GM23248 (cell line): ENCODE data around the gene TFPI2. TPM values are rescaled to one million over a fixed set of nuclear protein-coding genes. Genes with fewer than 3 reads are reported as not detected.

ENCODE experiments used
- DNase-seq: peaks from one replicate; pipeline ENCODE4 v3.0.0-alpha.2; 2015
- H2AFZ ChIP-seq: fragments of 200-600 bp; sonication (generic); 2 replicates; pipeline ENCODE4 v1.6.1; 2016; ENCODE audit warnings: antibody characterized with exemption
- H3F3A ChIP-seq: fragments of 200-600 bp; sonication (generic); 2 replicates; pipeline ENCODE4 v1.6.1; 2016; ENCODE audit warnings: mild to moderate bottlenecking, antibody characterized with exemption, mixed run types; ENCODE audit not compliant: insufficient read depth
- H3K27ac ChIP-seq: fragments of 200-600 bp; sonication (generic); 2 replicates; pipeline ENCODE4 v1.5.1; 2016; ENCODE audit warnings: mild to moderate bottlenecking
- H3K27me3 ChIP-seq: fragments of 200-600 bp; sonication (generic); replicated peaks from 2 replicates; pipeline ENCODE4 v1.6.1; 2016; ENCODE audit warnings: mild to moderate bottlenecking; ENCODE audit not compliant: insufficient read depth
- H3K36me3 ChIP-seq: fragments of 200-600 bp; sonication (generic); 2 replicates; pipeline ENCODE4 v1.6.1; 2016; ENCODE audit warnings: low read depth, mild to moderate bottlenecking
- H3K4me1 ChIP-seq: fragments of 200-600 bp; sonication (generic); 2 replicates; pipeline ENCODE4 v1.6.1; 2016; ENCODE audit warnings: mild to moderate bottlenecking; ENCODE audit not compliant: insufficient read depth
- H3K4me2 ChIP-seq: fragments of 200-600 bp; sonication (generic); one replicate; pipeline ENCODE4 v1.6.1; 2016; ENCODE audit warnings: mild to moderate bottlenecking; ENCODE audit not compliant: unreplicated experiment
- H3K4me3 ChIP-seq: fragments of 200-600 bp; sonication (generic); 2 replicates; pipeline ENCODE4 v1.5.1; 2016; ENCODE audit warnings: mild to moderate bottlenecking
- H3K79me2 ChIP-seq: fragments of 200-600 bp; sonication (generic); 2 replicates; pipeline ENCODE4 v1.6.1; 2016; ENCODE audit warnings: mild to moderate bottlenecking; ENCODE audit not compliant: insufficient read depth
- H3K9ac ChIP-seq: fragments of 200-600 bp; sonication (generic); 2 replicates; pipeline ENCODE4 v1.6.1; 2016; ENCODE audit warnings: mild to moderate bottlenecking
- H3K9me2 ChIP-seq: fragments of 200-600 bp; sonication (generic); 2 replicates; pipeline ENCODE4 v1.6.1; 2016; ENCODE audit warnings: mixed run types, mild to moderate bottlenecking, moderate library complexity; ENCODE audit not compliant: insufficient read depth
- H3K9me3 ChIP-seq: fragments of 200-600 bp; sonication (generic); one replicate; pipeline ENCODE4 v1.6.1; 2017; ENCODE audit warnings: low read depth
- H4K20me1 ChIP-seq: fragments of 200-600 bp; sonication (generic); 2 replicates; pipeline ENCODE4 v1.6.0; 2016; ENCODE audit not compliant: insufficient read depth
- EZH2 ChIP-seq: fragments of 200-600 bp; sonication (generic); IDR thresholded peaks from 2 replicates; pipeline ENCODE4 v1.6.1; 2018; ENCODE audit warnings: antibody characterized with exemption, mild to moderate bottlenecking; ENCODE audit not compliant: insufficient read depth, poor library complexity, severe bottlenecking
- EZH2phosphoT487 ChIP-seq: fragments of 200-600 bp; sonication (generic); IDR thresholded peaks from 2 replicates; pipeline ENCODE4 v1.6.1; 2018; ENCODE audit warnings: antibody characterized with exemption, moderate library complexity, mild to moderate bottlenecking, low read depth; ENCODE audit not compliant: insufficient read depth
- WGBS, 2 experiments: methylation state at CpG; one replicate each; pipeline ENCODE4 v1.1.6; 2015 to 2017; ENCODE audit warnings: low lambda C conversion rate in 2 of 2, low coverage in 1 of 2; ENCODE audit errors: missing lambda C conversion rate in 2 of 2; 5-methylcytosine and 5-hydroxymethylcytosine counted together
- in situ Hi-C: fragments of 300-500 bp; cut with MboI; formaldehyde crosslinking; loops from 2 replicates; pipeline ENCODE4 v1.15.0; 2020
- polyA plus RNA-seq: library from polyadenylated mRNA; unstranded; fragments of >200 nt; fragmentation: Nextera tagmentation; extraction: Ambion mirVana; gene quantifications from 2 replicates; pipeline ENCODE4 v1.2.1, GENCODE V29; 2016
- total RNA-seq: library from RNA; depleted of rRNA; stranded (reverse); fragments of >200 nt; shearing (Covaris generic); gene quantifications from 2 replicates; pipeline ENCODE4 v1.2.3, GENCODE V29; 2014

TFPI2 gene
- total and polyA plus RNA-seq, 2 experiments from 2014 or later = 654 to 706 TPM

GRCh38 chr7:93861325-93861949, 29.1 kb downstream of the TFPI2 start:
- DNase-seq = no peak
- Histone ChIP-seq H3K9me3 (no peaks in the 10 kb centered on the region), H3K27me3 (no peaks in the 10 kb centered on the region), H3F3A (no peaks in the 10 kb centered on the region), H3K4me1 (0 out of 2 replicates have a peak, but pooled peaks cover 2% of the 10 kb centered on the region), H3K4me2 (no peak overlapping the region), H3K27ac (no peak overlapping the region), H3K9me2 (no peaks in the 10 kb centered on the region; the same call in 1 of the 2 replicates), H2AFZ (no peak overlapping the region), H3K36me3 (no peaks in the 10 kb centered on the region), H4K20me1 (no peaks in the 10 kb centered on the region), H3K4me3 (no peak overlapping the region), H3K79me2 (no peaks in the 10 kb centered on the region), H3K9ac (no peak overlapping the region)
- WGBS, 2 experiments = 73 to 80% methylated on average over 4 of the region's 4 CpGs
- in situ Hi-C loops = no loop called here
- no peak for TF ChIP-seq EZH2phosphoT487

- no peaks in the 10 kb centered on the region for H3K79me2 ChIP-seq
- H3K27me3 ChIP-seq = no peaks in the 10 kb centered on the region
- no peak for DNase-seq
- no peak for TF ChIP-seq EZH2phosphoT487
- no peak for TF ChIP-seq EZH2
- no peaks in the 10 kb centered on the region for H3K36me3 ChIP-seq
- no peak overlapping the region for H2AFZ ChIP-seq
- 91 to 92% methylated on average over 1 of the region's 1 CpG for WGBS, 2 experiments
- H3K27ac ChIP-seq = no peak overlapping the region
- no peaks in the 10 kb centered on the region for H3K9me3 ChIP-seq
- H3K4me3 ChIP-seq = no peak overlapping the region
- H3K4me1 ChIP-seq = 0 out of 2 replicates have a peak, but pooled peaks cover 5% of the 10 kb centered on the region
- H4K20me1 ChIP-seq = no peaks in the 10 kb centered on the region
- H3K9ac ChIP-seq = no peak overlapping the region
- no peaks in the 10 kb centered on the region; the same call in 1 of the 2 replicates for H3K9me2 ChIP-seq
- H3F3A ChIP-seq = no peaks in the 10 kb centered on the region
- H3K4me2 ChIP-seq = no peak overlapping the region
- in situ Hi-C loops = no loop called here
These were observed 30.3 kb downstream of the TFPI2 start for GRCh38 chr7:93860261-93860660.

- TF ChIP-seq EZH2phosphoT487 = no peak
- TF ChIP-seq EZH2 = no peak
- H3K4me1 ChIP-seq = 0 out of 2 replicates have a peak, but pooled peaks cover 5% of the 10 kb centered on the region
- 73 to 76% methylated on average over 2 of the region's 2 CpGs for WGBS, 2 experiments
These were observed 31.7 kb downstream of the TFPI2 start for GRCh38 chr7:93858857-93859256.

DNA sequence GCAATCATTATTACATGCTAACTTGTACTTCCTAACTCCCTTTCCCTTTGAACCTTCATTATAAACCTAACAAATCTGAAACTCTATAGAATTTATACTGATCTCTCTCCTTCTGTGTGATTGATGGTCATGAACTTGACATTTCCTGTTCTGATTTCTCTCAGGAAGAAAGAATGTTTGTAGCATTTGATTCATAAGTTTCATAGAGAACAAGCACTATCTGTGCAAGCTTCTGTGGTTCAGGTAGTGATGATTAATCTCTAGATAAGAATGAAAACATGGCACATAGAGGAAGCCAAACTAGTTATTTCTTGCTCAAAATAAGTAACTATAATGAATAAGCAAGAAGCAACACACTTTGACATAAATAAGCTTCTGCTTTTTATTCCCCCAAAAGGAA, 34.2 kb downstream of the TFPI2 start:
- DNase-seq = no peak
- Histone ChIP-seq H4K20me1 (no peaks in the 10 kb centered on the region), H2AFZ (no peak overlapping the region), H3K4me2 (no peak overlapping the region), H3K9me3 (no peaks in the 10 kb centered on the region), H3K36me3 (no peaks in the 10 kb centered on the region), H3K9ac (no peak overlapping the region), H3K27ac (no peak overlapping the region), H3K4me1 (0 out of 2 replicates have a peak, but pooled peaks cover 5% of the 10 kb centered on the region), H3K4me3 (no peak overlapping the region), H3K27me3 (no peaks in the 10 kb centered on the region), H3F3A (0 out of 2 replicates have a peak, but pooled peaks cover 6% of the 10 kb centered on the region), H3K9me2 (no peaks in the 10 kb centered on the region; the same call in 1 of the 2 replicates), H3K79me2 (no peaks in the 10 kb centered on the region)
- in situ Hi-C loops = no loop called here
- TF ChIP-seq EZH2 = no peak

More at GRCh38 chr7:93858857-93859256, 31.7 kb downstream of the TFPI2 start:
- Histone ChIP-seq H3K4me2 (no peak overlapping the region), H4K20me1 (no peaks in the 10 kb centered on the region), H3K9me3 (no peaks in the 10 kb centered on the region), H3F3A (no peaks in the 10 kb centered on the region), H3K27me3 (no peaks in the 10 kb centered on the region), H3K36me3 (no peaks in the 10 kb centered on the region), H3K9ac (no peak overlapping the region), H3K4me3 (no peak overlapping the region), H3K27ac (no peak overlapping the region), H2AFZ (no peak overlapping the region), H3K79me2 (no peaks in the 10 kb centered on the region), H3K9me2 (no peaks in the 10 kb centered on the region; the same call in 1 of the 2 replicates)
- no peak for DNase-seq
- in situ Hi-C loops = no loop called here
